Fibroblast of skin of abdomen (primary cell): ENCODE results near the gene PKM.

Source experiments
- DNase-seq: peaks from one replicate; pipeline ENCODE4 v3.0.0-alpha.2; 2013

PKM gene

GRCh38 chr15:72233769-72234168 lies 2.8 kb upstream of the PKM start:
- no peak for DNase-seq

- DNase-seq: peak; percentile 75
Measured at GRCh38 chr15:72231833-72232478, 966 bp upstream of the PKM start.

- peak; percentile 96 for DNase-seq
Measured at GRCh38 chr15:72230197-72231065, 559 bp downstream of the PKM start.

- DNase-seq: no peak
Measured at GRCh38 chr15:72229947-72230196, 1.1 kb downstream of the PKM start.

GRCh38 chr15:72229076-72229946 lies 1.7 kb downstream of the PKM start:
- peak; percentile 28 for DNase-seq

- DNase-seq: no peak
Measured at GRCh38 chr15:72227720-72228119, 3.3 kb downstream of the PKM start.

GRCh38 chr15:72227192-72227586 lies 3.8 kb downstream of the PKM start:
- DNase-seq: peak; percentile 85

- DNase-seq: no peak
Measured at GRCh38 chr15:72223278-72223677, 7.7 kb downstream of the PKM start.

- DNase-seq: no peak
Measured at GRCh38 chr15:72222393-72222792, 8.6 kb downstream of the PKM start.

- no peak for DNase-seq
Measured at GRCh38 chr15:72220687-72221086, 10.3 kb downstream of the PKM start.

GRCh38 chr15:72217216-72217615 lies 13.8 kb downstream of the PKM start:
- DNase-seq: no peak

GRCh38 chr15:72216079-72216478 lies 14.9 kb downstream of the PKM start:
- no peak for DNase-seq

GRCh38 chr15:72207558-72208085 lies 23.4 kb downstream of the PKM start:
- DNase-seq: no peak

GRCh38 chr15:72206677-72207000 lies 24.4 kb downstream of the PKM start:
- DNase-seq: no peak

- DNase-seq: no peak
Measured at GRCh38 chr15:72205896-72206676, 24.9 kb downstream of the PKM start.

- no peak for DNase-seq
Measured at GRCh38 chr15:72205273-72205672, 25.7 kb downstream of the PKM start.

GRCh38 chr15:72203507-72203837 lies 27.5 kb downstream of the PKM start:
- peak; percentile 71 for DNase-seq

- DNase-seq: no peak
Measured at GRCh38 chr15:72202801-72203506, 28.0 kb downstream of the PKM start.

GRCh38 chr15:72202302-72202701 lies 28.7 kb downstream of the PKM start:
- no peak for DNase-seq

- no peak for DNase-seq
Measured at GRCh38 chr15:72201391-72201921, 29.5 kb downstream of the PKM start.

GRCh38 chr15:72200395-72201237 lies 30.4 kb downstream of the PKM start:
- DNase-seq: no peak
